Measurements from ENCODE around the gene SNCG.
"Not testable (repeated sequence)": the region's sequence is repeated elsewhere in the genome, so short reads cannot be mapped to it uniquely, and the experiment has no call there.

SNCG gene

DNA sequence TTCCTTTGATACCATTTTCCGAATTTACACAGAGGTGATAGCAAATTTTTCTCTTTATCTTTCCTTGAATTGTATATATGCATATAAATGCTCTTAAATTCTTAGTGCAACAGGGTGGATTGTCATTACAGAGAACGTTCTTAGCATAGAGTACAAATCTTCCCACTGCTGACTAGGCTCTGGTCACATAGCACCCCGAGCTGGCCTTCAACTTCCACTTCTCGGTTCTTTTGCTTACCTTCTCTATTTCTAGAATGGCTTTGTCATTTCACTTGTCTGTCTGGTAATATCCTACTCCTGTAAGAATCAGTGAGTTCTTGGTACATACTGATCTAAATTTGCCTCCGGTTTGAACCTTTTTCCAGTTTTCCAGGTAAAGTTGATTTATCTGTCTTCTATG, 23.3 kb downstream of the SNCG start:
- TF ChIP-seq, protein P1, sequence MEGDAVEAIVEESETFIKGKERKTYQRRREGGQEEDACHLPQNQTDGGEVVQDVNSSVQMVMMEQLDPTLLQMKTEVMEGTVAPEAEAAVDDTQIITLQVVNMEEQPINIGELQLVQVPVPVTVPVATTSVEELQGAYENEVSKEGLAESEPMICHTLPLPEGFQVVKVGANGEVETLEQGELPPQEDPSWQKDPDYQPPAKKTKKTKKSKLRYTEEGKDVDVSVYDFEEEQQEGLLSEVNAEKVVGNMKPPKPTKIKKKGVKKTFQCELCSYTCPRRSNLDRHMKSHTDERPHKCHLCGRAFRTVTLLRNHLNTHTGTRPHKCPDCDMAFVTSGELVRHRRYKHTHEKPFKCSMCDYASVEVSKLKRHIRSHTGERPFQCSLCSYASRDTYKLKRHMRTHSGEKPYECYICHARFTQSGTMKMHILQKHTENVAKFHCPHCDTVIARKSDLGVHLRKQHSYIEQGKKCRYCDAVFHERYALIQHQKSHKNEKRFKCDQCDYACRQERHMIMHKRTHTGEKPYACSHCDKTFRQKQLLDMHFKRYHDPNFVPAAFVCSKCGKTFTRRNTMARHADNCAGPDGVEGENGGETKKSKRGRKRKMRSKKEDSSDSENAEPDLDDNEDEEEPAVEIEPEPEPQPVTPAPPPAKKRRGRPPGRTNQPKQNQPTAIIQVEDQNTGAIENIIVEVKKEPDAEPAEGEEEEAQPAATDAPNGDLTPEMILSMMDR (IDR thresholded peaks at IDR 0.05; ENCODE audit: low read depth, low read length, missing control alignments), result no peak
- no peak for DNase-seq (ENCODE audit: low read depth)
- no peak overlapping the region for H3K4me3 ChIP-seq (ENCODE audit: low read depth, low read length)

DNA sequence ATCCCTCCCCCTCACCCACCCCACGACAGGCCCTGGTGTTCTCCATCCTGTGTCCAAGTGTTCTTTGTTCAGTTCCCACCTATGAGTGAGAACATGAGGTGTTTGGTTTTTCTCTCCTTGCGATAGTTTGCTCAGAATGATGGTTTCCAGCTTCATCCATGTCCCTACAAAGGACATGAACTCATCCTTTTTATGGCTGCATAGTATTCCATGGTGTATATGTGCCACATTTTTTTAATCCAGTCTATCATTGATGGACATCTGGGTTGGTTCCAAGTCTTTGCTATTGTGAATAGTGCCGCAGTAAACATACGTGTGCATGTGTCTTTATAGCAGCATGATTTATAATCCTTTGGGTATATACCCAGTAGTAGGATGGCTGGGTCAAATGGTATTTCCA, 26.1 kb downstream of the SNCG start:
- not testable (repeated sequence) for DNase-seq (ENCODE audit: low read depth); H3K4me3 ChIP-seq (ENCODE audit: low read depth, low read length)

- TF ChIP-seq, protein P1 (IDR thresholded peaks at IDR 0.05; ENCODE audit: low read depth, low read length, missing control alignments), result no peak
These were observed 30.1 kb downstream of the SNCG start for GRCh38 chr10:86988520-86988919.

GRCh38 chr10:86991362-86991761, 33.0 kb downstream of the SNCG start:
- DNase-seq (ENCODE audit: low read depth); H3K4me3 ChIP-seq (ENCODE audit: low read depth, low read length): not testable (repeated sequence)

More at GRCh38 chr10:86988520-86988919, 30.1 kb downstream of the SNCG start:
- no peak overlapping the region for H3K4me3 ChIP-seq (ENCODE audit: low read depth, low read length)
- no peak for DNase-seq (ENCODE audit: low read depth)

DNA sequence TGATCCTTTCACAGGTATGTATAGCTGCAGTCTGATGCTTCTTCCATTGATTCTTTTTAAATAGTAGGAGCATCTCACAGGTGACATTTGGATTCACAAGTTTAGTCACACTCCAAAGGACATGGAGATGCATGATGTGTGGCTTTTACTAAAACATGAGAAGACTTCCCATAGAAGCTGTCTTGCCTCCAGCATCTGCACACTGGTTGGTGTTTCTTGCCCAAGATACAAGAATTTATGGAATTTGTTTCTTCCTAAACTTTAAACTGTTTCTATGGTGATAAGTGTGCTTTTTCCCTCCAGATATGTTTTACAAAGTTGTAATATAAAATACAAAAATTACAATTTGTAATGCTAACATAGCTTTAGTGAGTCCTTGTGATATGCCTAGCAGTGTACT, 34.1 kb downstream of the SNCG start:
- no peak overlapping the region for H3K4me3 ChIP-seq (ENCODE audit: low read depth, low read length)
- TF ChIP-seq, protein P1 (IDR thresholded peaks at IDR 0.05; ENCODE audit: low read depth, low read length, missing control alignments), result no peak
- no peak for DNase-seq (ENCODE audit: low read depth)

DNA sequence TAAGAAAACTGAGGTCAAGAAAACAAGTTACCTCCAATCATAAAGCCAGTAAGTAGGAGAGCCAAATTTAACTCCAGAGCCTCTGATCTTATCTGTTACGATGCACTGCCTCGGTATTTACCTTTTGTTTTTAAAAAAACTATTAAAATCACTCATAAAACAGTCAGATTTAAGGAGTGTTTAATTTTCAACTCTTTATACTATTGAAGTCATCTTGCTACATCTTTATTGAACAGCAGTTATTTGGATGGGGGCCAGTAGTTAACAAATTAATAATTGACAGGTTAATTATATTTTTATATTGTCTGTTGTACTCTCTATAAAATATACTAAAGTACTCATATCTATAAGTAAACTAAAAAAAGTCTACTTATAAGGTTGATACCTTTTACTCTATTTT, 34.5 kb downstream of the SNCG start:
- no peak for DNase-seq (ENCODE audit: low read depth)
- no peak overlapping the region for H3K4me3 ChIP-seq (ENCODE audit: low read depth, low read length)
- TF ChIP-seq, protein P1 (IDR thresholded peaks at IDR 0.05; ENCODE audit: low read depth, low read length, missing control alignments), result no peak

- not testable (repeated sequence) for DNase-seq (ENCODE audit: low read depth); H3K4me3 ChIP-seq (ENCODE audit: low read depth, low read length)
These were observed 41.5 kb downstream of the SNCG start for GRCh38 chr10:86999802-87000403.

- TF ChIP-seq, protein P1 (IDR thresholded peaks at IDR 0.05; ENCODE audit: low read depth, low read length, missing control alignments), result no peak
- no peak overlapping the region for H3K4me3 ChIP-seq (ENCODE audit: low read depth, low read length)
- no peak for DNase-seq (ENCODE audit: low read depth)
These were observed 42.1 kb downstream of the SNCG start for GRCh38 chr10:87000491-87000890.

DNA sequence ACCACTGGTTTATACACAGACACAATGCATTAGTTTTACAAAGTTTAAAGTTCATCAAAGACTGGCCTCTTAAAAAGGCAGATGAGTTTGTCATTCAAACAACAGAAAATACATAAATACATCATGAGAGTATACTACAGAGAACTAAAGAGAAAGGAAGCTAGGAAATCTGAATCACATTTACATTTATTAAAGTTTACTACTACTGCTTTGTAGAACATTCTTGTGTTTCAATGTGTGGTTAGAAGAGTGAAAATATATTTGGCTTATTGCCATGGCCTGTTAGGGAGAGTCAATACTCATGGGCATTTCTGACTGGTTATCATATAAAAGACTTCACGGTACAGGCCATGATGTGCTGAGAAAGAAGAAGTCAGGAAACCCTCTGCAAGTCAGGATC, 48.7 kb downstream of the SNCG start:
- not testable (repeated sequence) for H3K4me3 ChIP-seq (ENCODE audit: low read depth, low read length); DNase-seq (ENCODE audit: low read depth)

DNA sequence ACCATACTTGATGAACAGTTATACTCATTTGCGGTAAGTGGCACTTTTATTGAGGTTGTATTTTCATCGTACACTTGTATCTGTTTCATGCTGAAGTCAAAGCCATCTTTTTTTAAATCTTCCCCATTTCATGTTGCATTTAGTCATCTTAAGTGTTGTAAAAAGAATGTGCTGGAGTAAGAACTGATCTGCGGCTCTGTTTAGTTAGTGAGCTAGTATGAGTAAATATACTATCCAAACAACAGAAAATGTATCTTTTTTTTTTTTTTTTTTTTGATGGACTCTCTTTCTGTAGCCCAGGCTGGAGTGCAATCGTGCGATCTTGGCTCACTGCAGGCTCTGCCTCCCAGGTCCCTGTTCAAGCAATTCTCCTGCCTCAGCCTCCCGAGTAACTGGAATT, 49.3 kb downstream of the SNCG start:
- DNase-seq (ENCODE audit: low read depth), result not testable (repeated sequence)

DNA sequence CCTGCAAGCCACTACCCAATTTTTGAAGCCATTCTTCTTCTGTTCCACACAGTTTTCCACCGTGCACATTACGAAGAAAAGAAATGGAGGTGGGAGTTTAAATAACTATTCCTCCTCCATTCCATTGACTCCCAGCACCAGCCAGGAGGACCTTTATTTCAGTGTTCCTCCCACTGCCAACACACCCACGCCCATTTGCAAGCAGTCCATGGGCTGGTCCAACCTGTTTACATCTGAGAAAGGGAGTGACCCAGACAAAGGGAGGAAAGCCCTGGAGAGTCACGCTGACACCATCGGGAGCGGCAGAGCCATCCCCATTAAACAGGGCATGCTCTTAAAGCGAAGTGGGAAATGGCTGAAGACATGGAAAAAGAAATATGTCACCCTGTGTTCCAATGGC, 49.9 kb downstream of the SNCG start:
- not testable (repeated sequence) for DNase-seq (ENCODE audit: low read depth)

More for the DNA sequence above, 49.3 kb downstream of the SNCG start:
- H3K4me3 ChIP-seq (ENCODE audit: low read depth, low read length), result not testable (repeated sequence)

DNA sequence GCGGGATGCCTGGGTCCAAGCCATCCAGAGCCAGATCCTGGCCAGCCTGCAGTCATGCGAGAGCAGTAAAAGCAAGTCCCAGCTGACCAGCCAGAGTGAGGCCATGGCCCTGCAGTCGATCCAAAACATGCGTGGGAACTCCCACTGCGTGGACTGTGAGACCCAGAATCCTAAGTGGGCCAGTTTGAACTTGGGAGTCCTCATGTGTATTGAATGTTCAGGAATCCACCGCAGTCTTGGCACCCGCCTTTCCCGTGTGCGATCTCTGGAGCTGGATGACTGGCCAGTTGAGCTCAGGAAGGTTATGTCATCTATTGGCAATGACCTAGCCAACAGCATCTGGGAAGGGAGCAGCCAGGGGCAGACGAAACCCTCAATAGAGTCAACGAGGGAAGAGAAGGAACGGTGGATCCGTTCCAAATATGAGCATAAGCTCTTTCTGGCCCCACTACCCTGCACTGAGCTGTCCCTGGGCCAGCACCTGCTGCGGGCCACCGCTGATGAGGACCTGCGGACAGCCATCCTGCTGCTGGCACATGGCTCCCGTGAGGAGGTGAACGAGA, 50.8 kb downstream of the SNCG start:
- not testable (repeated sequence) for H3K4me3 ChIP-seq (ENCODE audit: low read depth, low read length)

More for the DNA sequence above, 49.9 kb downstream of the SNCG start:
- H3K4me3 ChIP-seq (ENCODE audit: low read depth, low read length), result not testable (repeated sequence)

More for the DNA sequence above, 50.8 kb downstream of the SNCG start:
- DNase-seq (ENCODE audit: low read depth), result not testable (repeated sequence)
